ENCODE data around the gene EPB41.
"Not testable (repeated sequence)": the region's sequence is repeated elsewhere in the genome, so short reads cannot be mapped to it uniquely, and the experiment has no call there.

The EPB41 gene

DNA sequence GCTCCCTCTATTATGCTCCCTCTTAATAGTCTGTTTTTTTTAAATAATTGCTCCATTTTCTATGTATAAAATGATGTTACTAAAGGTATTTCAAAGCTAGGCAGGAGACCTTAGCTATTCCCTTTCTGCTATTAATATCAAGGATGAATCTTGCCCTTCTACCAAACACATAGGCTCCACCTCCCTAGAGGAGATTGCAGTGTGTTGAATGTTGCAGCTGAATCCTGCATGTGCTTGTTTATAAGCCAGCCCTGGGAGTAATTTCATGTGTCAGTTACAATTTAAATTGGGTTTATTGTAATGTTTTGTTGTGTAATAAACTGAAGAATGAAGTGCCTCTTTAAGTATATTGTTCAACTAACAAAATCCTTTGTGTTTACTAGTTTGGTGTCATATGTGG, 143.3 kb downstream of the EPB41 start:
- DNase-seq = no peak

GRCh38 chr1:29062157-29062942, 148.0 kb downstream of the EPB41 start:
- no peak for DNase-seq

- no peak for DNase-seq
These were observed 149.7 kb downstream of the EPB41 start for GRCh38 chr1:29064064-29064463.

GRCh38 chr1:29077155-29077554, 162.8 kb downstream of the EPB41 start:
- no peak for DNase-seq

- not testable (repeated sequence) for DNase-seq
These were observed 165.7 kb downstream of the EPB41 start for GRCh38 chr1:29079916-29080629.

- DNase-seq = no peak
These were observed 166.8 kb downstream of the EPB41 start for GRCh38 chr1:29081201-29081600.

- DNase-seq = no peak
These were observed 168.2 kb downstream of the EPB41 start for GRCh38 chr1:29082519-29082918.

DNA sequence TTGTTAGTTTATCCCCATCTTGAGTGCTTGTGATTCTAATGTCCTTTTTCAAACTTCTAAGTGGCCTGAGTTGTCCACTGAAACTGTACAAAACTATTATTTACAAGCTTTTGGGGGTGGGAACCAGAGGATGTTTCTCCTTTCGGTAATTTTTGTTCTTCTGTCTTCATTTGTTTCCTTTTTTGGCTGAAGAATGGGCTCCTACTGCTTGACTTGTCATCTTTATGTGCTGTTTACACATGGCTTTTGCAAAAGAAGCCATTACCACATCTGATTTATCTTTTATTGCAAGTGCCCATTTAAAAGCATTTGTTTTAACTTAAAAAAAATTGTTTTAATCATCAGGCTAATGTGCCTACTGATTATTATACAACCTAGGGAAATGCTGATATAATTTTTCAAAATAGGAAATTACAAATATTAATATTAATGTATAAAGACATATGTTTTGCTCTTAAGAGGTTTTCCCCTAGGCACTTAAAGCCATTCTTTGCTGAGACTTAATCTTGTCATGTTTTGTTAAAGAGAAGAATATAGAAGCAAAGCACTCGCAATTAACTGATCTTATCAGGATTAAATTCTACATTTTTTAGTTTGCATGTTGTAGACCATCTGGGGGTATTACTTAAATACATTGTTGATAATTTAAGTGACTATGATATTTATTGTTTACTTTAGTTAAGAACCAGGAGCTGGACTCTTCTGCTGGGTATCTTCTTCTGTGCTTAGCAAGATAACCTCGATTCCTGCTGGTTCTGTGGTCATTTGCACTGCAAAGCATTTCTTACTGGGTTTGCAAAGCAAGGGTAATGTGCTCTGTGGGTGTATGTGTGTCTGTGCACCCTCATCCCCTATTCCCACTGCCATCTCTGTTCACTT, 169.2 kb downstream of the EPB41 start:
- no peak for DNase-seq

DNA sequence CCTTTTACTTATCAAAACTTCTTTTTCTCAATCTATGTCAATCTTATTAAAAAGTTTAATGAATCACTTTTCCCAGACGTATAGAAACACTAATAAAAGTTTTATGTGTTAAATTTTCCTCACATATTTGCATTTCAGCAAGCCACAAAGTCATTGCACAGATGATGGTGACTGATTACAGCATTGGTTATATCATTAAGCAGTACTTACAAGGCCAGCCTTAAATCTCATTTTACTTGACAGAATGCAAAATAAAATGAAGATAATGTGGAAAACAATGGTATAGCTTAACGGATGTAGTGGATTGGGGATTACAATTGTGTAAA, 169.8 kb downstream of the EPB41 start:
- DNase-seq = no peak

DNA sequence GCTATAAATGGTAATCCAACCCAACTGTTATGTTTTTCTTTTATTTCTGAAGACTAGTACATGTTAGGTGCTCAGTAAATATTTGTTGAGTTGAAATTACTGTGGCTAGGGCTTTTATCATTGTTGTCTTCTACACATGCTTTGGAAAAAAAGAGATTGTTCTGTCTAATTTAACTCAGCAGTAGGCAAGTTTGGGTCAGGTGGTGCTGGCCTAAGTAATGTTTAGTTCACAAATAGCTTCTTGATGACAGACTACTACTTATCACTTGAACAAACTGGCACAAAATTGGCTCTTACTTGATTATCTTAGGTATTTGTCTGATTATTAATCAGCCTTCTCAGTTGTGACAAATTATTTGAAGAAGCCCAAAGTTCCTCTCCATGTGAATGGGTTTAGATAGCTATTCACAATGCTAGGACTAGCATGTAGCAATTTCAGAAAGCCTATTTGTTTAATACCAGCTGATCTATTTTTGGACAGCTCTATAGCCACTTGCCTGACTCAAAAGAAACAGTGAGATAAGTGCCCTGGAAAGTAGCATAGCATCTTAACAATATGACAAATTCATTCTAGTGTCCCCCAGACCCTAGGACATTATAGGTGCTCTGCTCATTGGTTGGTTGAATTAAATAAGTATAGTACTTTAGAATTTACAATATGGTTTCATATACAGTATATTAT, 176.7 kb downstream of the EPB41 start:
- no peak for DNase-seq

- not testable (repeated sequence) for DNase-seq
These were observed 178.3 kb downstream of the EPB41 start for GRCh38 chr1:29092704-29093103.

- DNase-seq = no peak
These were observed 180.1 kb downstream of the EPB41 start for GRCh38 chr1:29094433-29094832.

DNA sequence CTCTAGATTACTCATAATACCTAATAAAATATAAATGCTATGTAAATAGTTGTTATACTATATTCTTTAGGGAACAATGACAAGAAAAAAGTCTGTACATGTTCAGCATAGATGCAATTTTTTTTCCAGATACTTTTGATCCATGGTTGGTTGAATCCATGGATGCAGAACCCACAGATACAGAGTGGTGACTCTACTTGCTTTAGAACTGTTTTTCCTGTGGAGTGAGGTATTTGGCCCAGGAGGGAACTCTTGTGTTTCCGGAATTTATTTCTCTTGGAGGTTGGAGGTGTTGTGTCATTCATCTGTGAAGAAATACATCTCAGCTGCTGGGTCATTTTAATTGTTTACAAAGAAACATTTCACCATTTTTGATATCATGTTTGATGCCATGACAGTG, 180.6 kb downstream of the EPB41 start:
- DNase-seq = no peak

DNA sequence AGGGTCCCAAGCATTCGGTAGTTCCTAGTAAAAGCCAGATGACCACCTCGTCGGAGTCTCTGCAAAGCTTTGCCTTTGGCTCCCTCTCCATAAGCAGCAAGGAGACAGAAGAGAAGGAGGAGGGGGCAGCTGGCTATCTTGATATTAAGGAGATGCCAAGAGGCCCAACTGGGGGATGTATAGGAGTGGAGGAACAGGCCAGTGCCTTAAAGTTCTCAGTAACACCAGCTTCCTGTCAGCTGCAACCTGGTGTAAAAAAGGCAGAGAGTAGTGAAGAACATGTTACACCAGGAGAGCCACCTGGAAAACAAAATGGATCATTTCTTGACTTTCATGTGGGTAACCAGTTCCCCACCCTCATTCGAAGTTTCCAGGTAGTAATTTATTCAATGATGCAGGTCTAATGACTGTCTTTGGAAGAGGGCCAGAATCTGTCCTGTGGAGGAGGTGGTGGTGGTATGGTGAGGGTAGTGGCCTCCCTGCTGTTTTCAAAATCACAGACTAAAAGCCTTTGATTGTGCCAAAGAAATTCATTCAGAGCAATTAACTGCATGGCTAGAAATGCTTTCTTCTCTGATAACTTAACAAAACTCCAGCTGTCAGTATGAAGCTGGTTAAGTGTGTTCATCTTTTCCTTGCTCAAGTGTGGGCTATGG, 182.0 kb downstream of the EPB41 start:
- no peak for DNase-seq

- DNase-seq = no peak
These were observed 184.9 kb downstream of the EPB41 start for GRCh38 chr1:29099286-29099685.

DNA sequence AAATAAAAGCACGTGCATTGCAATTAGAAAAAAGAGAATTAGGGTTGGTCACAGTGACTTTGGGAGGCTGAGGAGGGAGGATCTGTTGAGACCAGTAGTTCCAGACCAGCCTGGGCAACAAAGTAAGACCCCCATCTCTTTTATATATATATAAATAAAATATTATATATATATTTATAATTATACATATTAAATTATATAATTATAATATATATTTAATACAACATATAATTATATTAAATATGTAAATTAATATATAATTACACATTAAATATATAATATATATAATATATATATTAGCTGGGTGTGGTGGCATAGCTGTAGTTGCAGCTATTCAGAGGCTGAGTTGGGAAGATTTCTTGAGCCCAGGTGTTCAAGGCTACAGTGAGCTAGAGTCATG, 186.1 kb downstream of the EPB41 start:
- DNase-seq = no peak

- no peak for DNase-seq
These were observed 191.5 kb downstream of the EPB41 start for GRCh38 chr1:29105822-29106221.

DNA sequence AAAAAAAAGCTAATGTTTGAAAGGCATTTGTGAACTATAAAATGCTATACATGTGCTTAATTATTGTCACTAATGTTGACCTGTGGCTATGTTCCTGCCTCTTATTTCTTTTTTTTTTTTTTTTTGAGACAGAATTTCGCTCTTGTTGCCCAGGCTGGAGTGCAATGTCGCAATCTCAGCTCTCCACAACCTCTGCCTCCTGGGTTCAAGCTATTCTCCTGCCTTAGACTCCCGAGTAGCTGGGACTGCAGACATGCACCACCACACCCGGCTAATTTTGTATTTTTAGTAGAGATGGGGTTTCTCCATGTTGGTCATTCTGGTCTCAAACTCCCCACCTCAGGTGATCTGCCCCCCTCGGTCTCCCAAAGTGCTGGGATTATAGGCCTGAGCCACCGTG, 193.7 kb downstream of the EPB41 start:
- DNase-seq = not testable (repeated sequence)

- no peak for DNase-seq
These were observed 198.5 kb downstream of the EPB41 start for GRCh38 chr1:29112705-29113412.

DNA sequence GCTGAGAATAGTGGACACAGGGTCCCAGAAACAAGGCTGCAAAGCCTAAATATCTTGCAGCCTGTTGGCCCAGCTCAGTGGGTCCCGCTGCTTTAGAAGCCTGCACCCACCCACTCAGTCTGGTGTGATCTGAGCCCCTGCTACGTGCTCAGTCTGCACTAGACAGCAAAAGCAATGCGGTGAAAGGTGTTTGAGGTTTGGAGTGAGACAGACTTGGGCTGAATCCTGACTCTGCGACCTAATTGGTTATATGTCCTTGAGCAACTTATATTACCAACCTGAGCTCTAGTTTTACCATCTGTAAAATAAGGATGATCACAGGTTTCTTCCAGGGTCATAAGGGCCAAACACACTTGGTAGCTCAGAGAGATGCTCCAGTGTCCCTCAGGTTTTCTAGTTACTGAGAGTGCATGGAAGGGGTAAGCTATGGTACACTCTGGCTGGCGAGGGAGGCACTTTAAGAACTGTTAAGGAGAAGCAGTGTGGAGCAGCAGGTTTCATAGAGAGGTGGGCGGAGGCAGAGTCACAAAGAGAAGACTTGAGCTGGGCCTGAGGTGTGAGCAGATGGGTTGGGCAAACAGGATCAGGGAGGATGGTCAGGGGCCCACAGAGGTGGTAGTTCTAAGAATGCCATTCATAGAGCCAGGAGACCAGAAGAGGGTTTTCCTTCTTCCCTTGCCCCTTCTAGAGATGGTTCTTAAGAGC, 199.2 kb downstream of the EPB41 start:
- DNase-seq = no peak

DNA sequence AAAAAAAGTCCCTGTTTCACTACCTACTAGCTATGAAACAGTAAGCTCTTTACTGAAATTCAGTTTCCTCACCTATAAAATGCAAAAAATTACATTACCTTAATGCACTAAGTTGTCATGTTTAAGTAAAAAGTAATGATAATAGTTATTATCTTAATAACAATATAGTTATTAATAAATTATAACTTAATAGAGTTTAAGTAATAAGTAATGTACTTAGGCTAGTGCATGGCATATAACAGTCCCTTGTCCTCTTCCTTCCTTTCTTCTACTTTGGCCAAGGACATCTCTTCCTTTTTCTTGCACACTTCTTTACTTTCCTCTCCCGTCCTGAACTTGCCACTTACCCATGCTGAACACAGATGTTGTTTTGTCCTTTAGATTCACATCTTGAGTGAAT, 200.3 kb downstream of the EPB41 start:
- no peak for DNase-seq
